Neural progenitor cell (in vitro differentiated cells): ENCODE results near the gene CAPN15.

Experiments
- CTCF ChIP-seq: fragments of 200-600 bp; sonication (generic); IDR thresholded peaks from 2 replicates; pipeline ENCODE4 v1.5.1; 2017; ENCODE audit warnings: antibody characterized with exemption, mild to moderate bottlenecking
- EZH2phosphoT487 ChIP-seq: fragments of 200-600 bp; sonication (generic); IDR thresholded peaks from 2 replicates; pipeline ENCODE4 v1.6.1; 2017; ENCODE audit warnings: antibody characterized with exemption

- TF ChIP-seq CTCF (no peak), EZH2phosphoT487 (no peak)
Measured at GRCh38 chr16:508884-509736, 18.4 kb upstream of the CAPN15 start.
